HG02852 (cell line): ENCODE results near the gene ZNF641.
"Not testable (repeated sequence)": the region's sequence is repeated elsewhere in the genome, so short reads cannot be mapped to it uniquely, and the experiment has no call there.

Experiments used
- ATAC-seq: cut with Tn5 transposase; IDR thresholded peaks from one replicate; pipeline ENCODE4 v1.9.1; 2021; ENCODE audit warnings: mild to moderate bottlenecking, moderate library complexity; ENCODE audit not compliant: unreplicated experiment

Gene ZNF641

DNA sequence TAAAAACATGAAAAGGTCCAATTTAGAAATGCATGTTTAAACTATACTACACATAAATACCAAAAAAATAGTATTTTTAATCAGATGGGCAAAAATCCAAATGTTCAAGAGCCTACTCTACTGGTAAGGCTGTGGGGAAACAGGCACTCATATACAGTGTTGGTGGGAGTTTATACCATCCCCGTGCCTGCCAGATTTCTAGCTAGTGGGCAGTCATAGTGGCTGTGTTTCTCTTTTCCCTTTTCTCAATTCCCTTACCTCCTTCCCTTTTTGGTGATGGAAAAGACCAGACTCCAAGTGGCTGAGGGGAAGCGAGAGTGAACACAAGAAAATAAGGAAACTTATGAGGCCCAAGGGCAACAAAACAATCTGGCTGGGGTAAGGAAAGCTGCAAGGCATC lies 14.7 kb downstream of the ZNF641 start:
- no peak for ATAC-seq

- ATAC-seq: no peak
These were observed 15.9 kb downstream of the ZNF641 start for GRCh38 chr12:48334808-48335207.

- ATAC-seq: not testable (repeated sequence)
These were observed 17.0 kb downstream of the ZNF641 start for GRCh38 chr12:48333680-48334079.

GRCh38 chr12:48331399-48331798 lies 19.3 kb downstream of the ZNF641 start:
- no peak for ATAC-seq

- no peak for ATAC-seq
These were observed 21.4 kb downstream of the ZNF641 start for GRCh38 chr12:48329199-48329939.

- ATAC-seq: no peak
These were observed 34.2 kb downstream of the ZNF641 start for GRCh38 chr12:48316491-48316890.

DNA sequence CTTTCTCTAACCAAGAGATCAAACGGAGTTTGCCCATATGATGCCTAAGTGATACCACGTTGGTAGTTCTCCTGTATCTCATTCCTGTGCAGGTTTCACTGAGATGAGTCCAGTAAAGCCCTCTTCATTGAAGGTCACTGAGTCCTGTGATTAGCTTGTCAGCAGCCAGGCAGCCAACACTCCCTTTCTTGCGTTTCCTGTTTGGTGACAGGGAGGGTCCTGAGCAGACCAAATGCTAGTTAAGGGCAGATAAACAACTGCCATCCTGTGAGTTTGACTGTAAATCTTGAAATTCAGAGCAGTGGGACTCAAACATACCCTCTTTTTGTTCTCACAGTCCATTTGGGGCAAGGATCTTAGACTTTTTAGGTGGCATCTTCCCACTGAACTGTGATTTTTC lies 39.4 kb downstream of the ZNF641 start:
- no peak for ATAC-seq

DNA sequence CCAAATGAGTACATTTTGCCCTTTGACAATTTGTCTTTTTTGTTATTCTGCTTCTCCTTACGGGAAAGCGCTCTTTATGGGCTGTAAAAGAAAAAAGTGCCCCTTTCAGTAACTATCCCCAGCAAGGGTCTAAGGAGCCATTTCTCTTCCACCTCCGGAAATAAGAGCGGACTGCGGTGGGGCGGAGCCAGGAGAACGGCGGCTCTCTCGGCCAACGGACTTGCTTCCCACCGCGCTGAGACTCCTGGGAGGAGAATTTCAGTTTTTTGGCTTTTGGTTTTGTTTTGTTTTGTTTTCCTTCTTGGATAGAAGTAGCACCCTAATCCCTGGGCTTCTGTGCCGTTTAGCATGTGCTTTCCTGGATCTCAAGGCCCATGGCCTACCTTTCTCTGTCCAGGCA lies 43.5 kb downstream of the ZNF641 start:
- no peak for ATAC-seq

DNA sequence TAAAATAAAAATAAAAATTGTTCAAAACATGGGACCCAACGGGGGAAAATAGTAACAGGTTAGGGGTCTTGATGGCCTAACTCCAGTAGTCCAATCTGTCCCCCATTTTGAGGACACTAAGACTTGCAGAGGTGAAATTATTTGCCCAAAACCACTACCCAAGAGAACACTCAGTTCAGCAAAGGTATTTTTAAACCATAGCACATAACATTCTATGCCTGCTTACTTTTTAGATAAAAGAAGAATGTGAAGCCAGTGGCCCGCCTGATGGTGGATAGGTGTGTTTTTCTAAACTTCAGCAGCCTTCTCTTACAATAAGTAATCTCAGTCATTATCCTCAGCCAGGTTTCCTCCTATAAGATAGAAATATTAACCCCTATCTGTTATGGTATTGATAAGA lies 45.5 kb downstream of the ZNF641 start:
- ATAC-seq: no peak

GRCh38 chr12:48302161-48302911 lies 48.4 kb downstream of the ZNF641 start:
- ATAC-seq: no peak

GRCh38 chr12:48300774-48301173 lies 49.9 kb downstream of the ZNF641 start:
- no peak for ATAC-seq

DNA sequence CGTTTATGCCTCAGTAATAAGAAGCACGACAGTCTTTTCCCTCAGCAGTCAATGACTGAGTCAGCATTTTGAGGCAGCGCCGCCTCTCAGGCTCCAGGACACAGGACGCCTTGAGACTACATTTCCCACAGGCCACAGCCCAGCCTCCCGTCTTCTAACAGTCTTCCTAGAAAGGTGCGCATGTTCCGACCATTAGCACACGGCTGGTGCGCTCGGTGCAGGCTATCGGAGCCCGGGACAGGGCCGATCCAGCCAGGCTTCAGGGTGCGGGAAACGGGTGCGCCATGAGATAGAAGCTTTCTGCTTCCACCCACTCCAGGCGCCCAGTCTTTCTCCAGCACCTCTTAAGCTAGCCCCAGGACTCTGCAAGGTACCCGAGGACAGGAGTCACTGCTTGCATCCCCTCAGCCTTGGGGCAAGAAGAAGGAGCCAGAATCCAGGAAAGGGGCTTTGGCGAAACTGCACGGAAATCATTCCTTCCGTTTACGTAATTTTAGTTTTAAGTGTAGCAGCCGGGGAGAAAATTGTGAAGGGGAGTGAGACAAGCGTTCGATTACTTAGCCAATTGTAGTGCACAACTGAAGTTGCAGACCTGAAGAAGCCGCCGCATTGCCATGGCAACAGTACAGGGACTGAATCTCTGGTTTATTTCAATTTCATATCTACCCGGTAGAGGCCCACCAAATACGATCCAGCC lies 54.0 kb downstream of the ZNF641 start:
- ATAC-seq: peak; percentile 60

- no peak for ATAC-seq
These were observed 58.7 kb downstream of the ZNF641 start for GRCh38 chr12:48292040-48292439.

DNA sequence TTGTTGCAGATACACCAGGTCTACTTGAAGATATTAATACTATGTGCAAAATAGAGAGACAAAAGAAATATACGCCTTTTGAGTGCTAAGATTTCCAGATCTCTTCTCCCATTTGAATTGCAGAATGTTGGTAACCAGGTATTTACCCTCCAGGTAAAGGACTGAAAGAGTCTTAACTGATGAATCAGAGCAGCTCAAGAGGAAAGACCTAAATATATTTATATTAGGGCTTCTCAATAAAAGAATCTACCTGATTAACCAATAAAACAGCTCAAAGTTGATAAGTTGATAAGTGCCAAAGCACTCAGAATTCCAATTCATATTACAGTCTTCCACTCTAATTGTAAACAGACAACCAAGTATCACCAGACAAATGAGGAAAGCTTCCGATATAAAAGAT lies 59.2 kb downstream of the ZNF641 start:
- ATAC-seq: no peak

DNA sequence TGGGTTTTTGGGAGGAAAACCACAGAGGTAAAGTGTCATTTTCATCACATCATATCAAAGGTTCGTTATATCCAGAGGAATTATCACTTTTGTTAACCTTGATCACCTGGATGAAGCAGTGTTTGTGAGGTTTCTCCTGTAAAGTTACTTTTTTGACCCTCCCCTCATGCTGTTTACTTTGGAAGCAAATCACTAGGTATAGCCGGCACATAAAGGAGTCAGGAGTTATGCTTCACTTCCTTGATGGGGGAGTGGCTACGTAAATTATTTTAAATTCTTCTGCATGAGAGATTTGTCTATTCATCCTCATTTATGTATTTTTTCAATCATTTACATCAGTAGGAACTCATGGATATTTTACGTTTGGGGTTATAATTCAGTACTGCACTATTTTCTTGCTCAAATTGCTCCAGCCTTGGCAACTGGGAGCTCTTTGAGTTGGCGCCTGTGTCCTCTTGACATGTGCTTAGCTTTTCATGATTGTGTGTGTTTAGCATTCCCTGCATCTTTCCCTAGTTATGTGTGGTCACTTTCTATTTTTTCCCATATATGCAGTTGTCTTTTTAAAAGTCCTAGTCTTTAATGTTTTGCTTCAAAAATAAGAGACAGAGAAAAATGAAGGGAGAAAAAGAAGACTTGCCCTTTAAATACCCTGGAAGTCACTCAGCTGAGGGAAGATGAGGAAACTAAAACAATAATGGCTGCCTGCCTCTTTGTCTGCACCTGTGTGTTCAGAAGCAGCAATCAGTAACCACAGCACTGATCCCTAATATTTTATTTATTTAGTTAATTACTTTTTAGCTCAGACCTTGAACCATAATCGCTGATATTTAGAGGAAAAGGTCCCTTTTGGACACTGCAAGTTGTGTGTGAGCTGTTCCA lies 62.1 kb downstream of the ZNF641 start:
- ATAC-seq: no peak
